K562 (cell line): ENCODE measurements around the gene HAVCR1.

Experiments used
- MAZ ChIP-seq, 2 experiments: fragments of 450-650 bp in 1 of 2; sonication (generic) in 1 of 2; formaldehyde crosslinking; IDR thresholded peaks in 1 of 2; conservative IDR thresholded peaks in 1 of 2; 2 replicates each; pipeline versions ENCODE4 v1.4.0 to v1.5.0; 2020; ENCODE audit warnings: mild to moderate bottlenecking in 1 of 2, missing genetic modification reagents in 1 of 2
- ZNF124 ChIP-seq: sonication (generic); formaldehyde crosslinking; IDR thresholded peaks from 2 replicates; pipeline ENCODE4 v1.8.1; 2022; ENCODE audit warnings: missing genetic modification reagents
- TF ChIP-seq, protein P1 (sequence below), 2 experiments: IDR thresholded peaks; 2 replicates each; pipeline ENCODE4 v1.6.1; 2012; ENCODE audit warnings: improper control_type of control experiment in 2 of 2, low read depth in 2 of 2, low read length in 2 of 2, borderline replicate concordance in 1 of 2

DNA sequence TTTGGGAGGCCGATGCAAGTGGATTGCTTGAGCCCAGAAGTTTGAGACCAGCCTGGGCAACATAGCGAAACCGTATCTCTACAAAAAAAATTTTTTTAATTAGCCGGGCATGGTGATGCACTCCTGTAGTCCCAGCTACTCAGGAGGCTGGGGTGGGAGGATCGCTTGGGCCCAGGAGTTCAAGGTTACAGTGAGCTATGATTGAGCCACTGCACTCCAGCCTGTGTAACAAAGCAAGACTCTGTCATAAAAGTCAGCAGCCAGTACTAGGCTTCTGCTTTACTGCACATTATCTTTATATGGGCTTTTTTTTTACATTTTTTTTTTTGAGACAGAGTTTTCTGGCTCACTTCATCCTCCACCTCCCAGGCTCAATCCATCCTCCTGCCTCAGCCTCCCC is 9.4 kb upstream of the HAVCR1 start:
- TF ChIP-seq, protein P1, sequence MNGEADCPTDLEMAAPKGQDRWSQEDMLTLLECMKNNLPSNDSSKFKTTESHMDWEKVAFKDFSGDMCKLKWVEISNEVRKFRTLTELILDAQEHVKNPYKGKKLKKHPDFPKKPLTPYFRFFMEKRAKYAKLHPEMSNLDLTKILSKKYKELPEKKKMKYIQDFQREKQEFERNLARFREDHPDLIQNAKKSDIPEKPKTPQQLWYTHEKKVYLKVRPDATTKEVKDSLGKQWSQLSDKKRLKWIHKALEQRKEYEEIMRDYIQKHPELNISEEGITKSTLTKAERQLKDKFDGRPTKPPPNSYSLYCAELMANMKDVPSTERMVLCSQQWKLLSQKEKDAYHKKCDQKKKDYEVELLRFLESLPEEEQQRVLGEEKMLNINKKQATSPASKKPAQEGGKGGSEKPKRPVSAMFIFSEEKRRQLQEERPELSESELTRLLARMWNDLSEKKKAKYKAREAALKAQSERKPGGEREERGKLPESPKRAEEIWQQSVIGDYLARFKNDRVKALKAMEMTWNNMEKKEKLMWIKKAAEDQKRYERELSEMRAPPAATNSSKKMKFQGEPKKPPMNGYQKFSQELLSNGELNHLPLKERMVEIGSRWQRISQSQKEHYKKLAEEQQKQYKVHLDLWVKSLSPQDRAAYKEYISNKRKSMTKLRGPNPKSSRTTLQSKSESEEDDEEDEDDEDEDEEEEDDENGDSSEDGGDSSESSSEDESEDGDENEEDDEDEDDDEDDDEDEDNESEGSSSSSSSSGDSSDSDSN (IDR thresholded peaks at IDR 0.05; ENCODE audit: borderline replicate concordance in 1 of 2, low read depth in 2 of 2, low read length in 2 of 2) = no peak
- TF ChIP-seq ZNF124 = no peak
- no peak for TF ChIP-seq MAZ (CRISPR knock-in tag; conservative IDR thresholded peaks at IDR 0.05 in 1 of 2, IDR thresholded peaks at IDR 0.05 in 1 of 2)
